Activated CD8-positive, alpha-beta memory T cell treated with anti-CD3 and anti-CD28 coated beads for 24 hours (primary cell): ENCODE results near the gene MAP7.
"Not testable (repeated sequence)": the region's sequence is repeated elsewhere in the genome, so short reads cannot be mapped to it uniquely, and the experiment has no call there.

Experiments
- DNase-seq: peaks from one replicate; pipeline ENCODE4 v3.0.0-alpha.2; 2020

Gene MAP7

DNA sequence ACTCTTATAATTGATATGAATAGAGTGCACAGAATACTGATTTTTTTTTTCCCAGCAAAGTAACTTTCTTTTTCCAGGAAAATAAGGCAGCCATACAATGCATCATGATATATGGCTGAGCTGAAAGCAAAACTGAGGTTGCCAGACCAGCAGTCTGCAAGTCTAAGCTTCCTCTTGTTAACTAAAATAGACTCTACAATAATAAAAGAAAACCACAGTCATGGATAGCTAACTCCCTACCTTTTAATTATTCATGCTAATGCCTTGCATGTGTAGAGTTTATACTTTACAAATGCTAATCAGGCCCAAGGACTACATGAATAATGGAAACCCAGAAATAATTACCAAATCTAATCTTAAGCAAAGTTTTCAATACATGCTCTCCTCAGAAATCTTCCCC is 47.4 kb downstream of the MAP7 start:
- no peak for DNase-seq

DNA sequence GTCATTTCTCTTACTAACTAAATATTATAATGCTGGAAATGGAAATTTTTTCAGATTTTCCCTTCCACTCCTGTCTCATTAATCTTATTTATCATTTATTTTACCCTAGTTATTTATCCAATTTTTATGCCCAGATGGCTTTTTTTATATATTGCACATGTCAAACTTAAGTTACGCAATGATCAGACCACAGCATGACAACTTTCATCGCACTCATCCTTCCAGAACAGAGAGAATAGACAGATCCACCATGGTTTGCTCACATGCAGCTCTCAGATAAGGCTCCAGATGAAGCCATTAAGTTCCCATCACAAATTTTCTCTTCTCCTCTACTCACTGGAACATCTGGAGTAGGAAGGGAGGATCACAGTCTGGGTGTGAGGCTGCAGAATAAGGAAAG is 48.7 kb downstream of the MAP7 start:
- no peak for DNase-seq

- DNase-seq = no peak
Observed at GRCh38 chr6:136501096-136501495, 49.1 kb downstream of the MAP7 start.

DNA sequence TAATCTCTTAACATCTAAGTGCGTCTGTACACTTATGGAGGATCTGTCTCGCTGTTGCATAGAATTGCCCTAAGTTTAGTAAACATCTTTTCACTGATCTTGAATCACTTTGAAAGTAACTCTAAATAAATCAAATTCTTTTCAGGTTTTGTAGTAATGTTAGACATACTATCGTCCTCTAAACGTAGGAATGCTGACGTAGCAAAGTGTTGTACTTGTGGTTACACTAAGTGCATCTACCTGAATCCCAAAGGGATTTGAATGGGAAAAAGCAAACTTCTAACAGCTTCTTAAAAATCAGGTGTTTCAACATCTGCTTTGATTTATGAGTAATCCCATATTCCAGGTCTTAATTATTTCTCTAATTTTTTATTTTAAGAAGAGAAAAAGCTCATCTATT is 49.8 kb downstream of the MAP7 start:
- no peak for DNase-seq

- DNase-seq = no peak
Observed at GRCh38 chr6:136499370-136499769, 50.9 kb downstream of the MAP7 start.

GRCh38 chr6:136496449-136496848 is 53.8 kb downstream of the MAP7 start:
- not testable (repeated sequence) for DNase-seq

DNA sequence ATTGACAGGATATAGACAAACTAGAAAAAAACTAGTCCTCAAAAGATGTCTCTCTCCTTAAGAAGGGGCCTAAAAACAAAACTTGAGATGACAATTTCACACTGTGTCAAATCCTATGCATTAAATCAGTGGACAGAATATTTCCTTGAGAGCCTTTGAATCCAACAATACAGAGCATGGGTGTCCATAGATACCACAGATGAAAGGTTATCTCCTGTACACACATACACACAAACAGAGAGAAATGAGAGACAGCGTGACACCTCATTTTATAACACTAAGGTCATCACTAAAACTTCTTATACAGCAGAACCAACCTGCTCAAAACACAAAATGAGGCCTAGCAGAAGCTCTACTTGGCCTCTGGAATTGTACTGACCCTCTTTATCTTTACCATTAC is 55.5 kb downstream of the MAP7 start:
- no peak for DNase-seq

- no peak for DNase-seq
Observed at GRCh38 chr6:136494059-136494458, 56.2 kb downstream of the MAP7 start.

DNA sequence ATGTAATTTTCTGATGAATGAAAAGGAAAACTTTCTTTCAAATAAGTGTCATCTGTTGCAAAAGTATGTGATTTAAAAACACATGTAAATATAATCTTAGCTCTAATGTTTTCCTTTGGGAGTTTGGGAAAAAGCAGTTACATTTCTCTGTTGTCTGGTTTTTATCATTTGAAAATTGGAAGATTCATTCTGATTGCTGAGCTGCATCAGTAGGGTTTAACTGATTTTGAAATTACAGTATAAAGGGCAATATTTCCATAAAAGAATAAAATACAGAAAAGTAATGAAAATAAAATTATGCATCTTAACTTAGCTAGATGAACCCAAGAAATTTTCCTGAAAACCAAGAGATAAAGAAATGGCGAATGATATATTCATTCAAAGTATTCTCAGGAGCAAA is 57.8 kb downstream of the MAP7 start:
- DNase-seq = no peak

DNA sequence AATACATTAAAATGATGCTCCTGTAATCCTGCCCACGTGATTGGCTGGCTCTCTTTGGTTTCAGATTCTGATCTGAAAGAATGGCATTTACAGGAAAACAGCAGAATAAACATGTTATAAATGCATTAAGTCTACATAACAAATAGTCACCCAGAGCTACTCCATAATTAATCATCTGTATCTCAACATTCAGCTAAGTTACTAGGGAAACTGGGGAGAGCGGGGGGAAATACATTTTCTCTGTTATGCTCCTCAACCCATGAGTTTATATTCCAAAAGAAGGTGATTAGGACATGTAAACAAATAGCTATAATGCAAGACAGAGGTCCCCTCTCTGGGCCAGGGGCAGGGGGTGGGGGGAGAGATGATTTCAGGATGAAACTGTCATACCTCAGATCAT is 58.5 kb downstream of the MAP7 start:
- DNase-seq = no peak

DNA sequence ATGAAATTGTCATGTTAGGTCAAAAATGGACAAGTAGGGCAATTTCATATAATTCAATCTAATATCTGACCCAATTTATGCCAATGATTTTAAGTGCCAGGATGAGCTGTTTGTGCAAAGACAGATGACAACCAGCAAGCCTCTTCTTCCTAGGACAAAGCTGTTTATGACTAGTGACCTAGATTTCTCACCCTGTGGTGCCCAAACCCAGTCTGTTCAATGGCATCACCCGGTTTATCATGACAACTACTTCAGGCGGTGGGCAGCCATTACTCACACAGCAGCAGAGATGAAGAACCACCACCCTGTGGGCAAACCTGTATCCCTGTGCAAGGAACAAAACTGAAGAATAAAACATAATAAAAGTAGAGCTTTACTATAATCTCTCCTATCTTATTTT is 59.0 kb downstream of the MAP7 start:
- DNase-seq = no peak

DNA sequence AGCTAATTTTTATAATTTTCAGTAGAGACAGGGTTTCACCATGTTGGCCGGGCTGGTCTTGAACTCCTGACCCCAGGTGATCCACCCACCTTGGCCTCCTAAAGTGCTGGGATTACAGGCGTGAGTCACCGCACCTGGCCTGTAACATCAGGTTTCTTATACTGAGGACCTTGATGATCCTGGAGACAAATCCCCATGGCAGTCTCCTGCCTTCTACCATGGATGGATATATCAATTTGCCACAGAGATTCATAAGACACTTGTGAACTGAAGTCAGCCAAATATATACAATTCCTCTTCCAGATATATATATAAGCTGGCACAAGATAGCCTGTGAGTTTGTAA is 60.6 kb downstream of the MAP7 start:
- not testable (repeated sequence) for DNase-seq

DNA sequence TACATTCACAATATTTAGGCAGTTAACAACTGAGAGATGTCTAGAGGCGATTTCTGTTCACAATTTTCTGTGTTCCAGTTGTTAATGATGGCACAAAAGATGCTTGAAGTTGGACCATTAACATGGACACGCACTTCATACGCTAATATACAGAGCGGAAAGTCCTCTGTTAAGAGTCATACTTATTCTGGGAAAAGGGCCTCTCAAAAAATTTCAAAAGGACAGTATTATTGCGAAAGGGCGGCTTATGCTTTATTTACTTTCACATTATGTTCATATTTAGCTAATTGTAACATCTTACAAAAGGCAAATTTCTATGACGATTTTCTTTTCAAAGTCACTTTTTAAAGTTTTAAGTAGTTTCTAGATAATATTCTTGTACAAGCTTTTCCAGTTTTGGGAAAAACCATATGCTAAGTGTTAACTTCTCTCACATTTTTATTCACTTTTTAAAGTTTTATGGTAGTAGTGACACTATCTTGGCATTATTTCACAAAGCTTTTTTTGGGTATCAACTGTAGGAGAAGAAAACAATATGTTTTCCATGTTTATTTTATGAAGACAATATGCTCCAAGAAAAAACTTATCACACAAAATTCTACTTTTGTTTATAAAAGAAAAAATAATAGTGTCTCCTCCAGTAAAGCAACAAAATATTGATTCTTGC is 62.3 kb downstream of the MAP7 start:
- no peak for DNase-seq

DNA sequence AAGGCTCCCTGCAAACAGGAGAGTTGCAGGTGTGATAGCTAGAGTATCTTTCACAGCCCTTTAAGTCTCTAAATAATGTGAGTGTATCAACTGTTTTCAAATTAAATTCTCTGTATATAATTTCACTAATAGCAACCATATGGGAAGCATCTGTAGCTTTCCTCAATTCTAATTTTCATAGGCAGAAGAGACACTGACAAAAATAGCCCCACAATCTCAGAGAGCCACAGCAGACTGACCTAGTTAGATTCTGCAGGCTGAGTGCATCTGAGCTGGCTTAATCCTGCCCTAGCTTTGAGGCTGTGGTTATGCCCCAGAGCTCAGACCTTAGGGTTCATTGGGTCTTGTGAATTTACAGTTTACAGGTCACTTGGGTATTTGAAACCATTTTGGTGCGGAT is 63.9 kb downstream of the MAP7 start:
- DNase-seq = no peak

DNA sequence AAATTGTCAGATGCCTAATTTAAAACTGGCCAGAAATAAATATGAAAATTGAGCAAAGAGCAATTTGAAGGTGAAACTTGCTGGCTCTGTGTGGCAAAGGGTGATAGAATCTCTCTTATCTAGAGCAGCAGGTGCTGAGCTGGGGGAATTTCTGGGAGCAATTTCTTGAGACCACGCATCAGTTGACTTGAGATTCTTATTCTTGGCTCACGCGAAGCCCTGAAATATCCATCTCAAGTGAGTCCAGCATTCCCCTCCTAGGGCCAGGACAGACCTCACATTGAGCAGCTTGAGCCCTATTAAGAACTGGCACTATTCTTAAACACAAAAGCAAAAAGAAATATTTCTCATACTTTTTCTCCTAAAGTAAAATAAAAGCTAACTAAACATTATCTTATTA is 66.3 kb downstream of the MAP7 start:
- DNase-seq = no peak

DNA sequence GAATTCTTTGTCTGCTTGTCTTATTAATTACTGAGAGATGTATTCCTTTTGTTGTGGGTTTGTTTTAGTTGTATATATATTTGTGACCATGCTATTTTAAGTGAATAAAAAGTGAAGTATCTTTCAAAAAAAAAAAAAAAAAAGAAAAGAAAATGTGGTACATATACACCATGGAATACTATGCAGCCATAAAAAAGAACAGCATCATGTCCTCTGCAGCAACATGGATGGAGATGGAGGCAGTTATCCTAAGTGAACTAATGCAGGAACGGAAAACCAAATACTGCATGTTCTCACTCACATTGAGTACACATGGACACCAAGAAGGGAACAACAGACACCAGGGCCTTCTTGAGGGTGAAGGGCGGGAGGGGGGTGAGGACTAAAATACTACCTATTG is 67.2 kb downstream of the MAP7 start:
- DNase-seq = not testable (repeated sequence)

DNA sequence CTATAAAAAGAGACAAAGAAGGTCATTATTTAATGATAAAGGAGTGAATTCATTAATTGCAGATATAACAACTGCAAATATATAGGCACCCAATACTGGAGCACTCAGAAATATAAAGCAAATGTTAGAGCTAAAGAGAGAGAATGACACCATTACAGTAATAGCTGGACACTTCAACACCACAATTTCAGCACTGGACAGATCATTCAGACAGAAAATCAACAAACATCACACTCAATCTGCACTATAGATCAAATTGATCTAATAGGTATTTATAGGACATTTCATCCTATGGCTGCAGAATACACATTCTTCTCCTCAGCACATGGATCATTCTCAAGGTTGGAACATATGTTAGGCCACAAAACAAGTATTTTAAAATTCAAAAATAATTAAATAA is 72.7 kb downstream of the MAP7 start:
- no peak for DNase-seq

DNA sequence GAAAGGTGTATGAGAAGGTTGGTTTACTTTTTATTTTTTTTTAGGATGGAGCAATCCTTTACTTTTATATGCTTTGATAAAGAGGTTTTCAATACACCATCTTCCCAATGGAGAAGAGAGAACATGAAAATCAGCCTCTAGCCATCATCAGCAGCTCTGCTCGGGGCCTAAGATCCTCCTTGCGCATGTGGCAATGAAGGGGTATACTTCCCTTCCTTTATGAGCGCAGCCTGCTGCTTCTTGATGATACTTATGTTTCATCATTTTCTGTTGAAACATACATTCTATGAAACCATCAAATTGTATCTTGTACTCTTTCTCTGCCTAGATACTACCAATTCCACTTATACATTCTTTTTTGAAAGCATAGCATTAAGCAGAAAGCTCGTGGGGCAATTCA is 74.5 kb downstream of the MAP7 start:
- no peak for DNase-seq

- no peak for DNase-seq
Observed at GRCh38 chr6:136474241-136474640, 76.0 kb downstream of the MAP7 start.

- no peak for DNase-seq
Observed at GRCh38 chr6:136471922-136472321, 78.3 kb downstream of the MAP7 start.

DNA sequence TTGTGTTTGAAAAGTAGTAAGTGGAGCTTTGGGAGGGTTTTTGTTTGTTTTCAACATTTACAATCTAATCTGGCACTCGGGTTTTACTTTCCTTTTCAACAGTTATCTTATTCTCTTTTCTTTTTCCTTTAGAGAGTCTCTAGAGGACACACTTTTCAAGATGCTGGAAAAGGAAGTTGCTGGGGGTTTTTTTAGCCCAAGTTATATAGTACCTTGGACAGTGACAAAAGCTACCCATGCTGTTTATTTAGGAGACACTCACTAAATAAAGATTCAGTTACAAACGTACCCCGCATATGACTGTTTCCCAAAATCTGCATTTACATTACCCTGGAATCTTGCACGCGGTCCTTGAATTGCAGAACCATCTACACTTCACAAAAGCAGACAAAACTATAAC is 78.8 kb downstream of the MAP7 start:
- DNase-seq = no peak

- DNase-seq = no peak
Observed at GRCh38 chr6:136470044-136470443, 80.2 kb downstream of the MAP7 start.

DNA sequence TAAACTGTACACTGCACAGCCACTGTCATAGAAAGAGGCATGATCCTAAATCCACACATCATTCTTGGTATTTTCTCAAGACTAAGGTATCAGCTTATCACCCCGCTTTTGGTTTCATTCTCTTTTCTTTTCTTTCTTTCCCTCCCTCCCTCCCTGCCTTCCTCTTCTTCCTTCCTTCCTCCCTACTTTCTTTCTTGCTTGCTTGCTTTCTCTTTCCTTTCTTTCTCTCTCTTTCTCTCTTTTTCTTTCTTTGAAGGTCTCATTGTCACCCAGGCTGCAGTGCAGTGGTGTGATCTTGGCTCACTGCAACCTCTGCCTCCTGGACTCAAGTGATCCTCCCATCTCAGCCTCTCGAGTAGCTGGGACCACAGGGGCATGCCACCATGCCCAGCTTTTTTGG is 81.1 kb downstream of the MAP7 start:
- DNase-seq = no peak

DNA sequence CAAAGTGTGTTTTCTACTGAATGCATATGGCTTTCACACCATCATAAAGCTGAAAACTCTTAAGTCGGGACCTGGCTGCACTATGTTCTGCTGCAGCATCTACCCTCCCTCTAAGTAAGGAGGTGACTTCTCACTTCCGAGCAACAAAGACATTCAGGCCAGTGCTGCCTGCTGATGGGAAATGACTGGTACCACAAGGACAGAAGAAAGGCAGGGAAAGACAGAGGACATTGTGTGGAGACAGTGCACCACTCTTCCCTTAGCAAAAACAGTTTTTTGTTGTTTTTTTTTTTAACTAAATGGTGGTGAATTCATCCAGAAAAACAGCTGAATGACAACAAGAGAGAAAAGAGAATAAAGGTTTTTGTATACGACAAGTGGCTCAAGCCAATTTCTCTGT is 81.5 kb downstream of the MAP7 start:
- no peak for DNase-seq

- no peak for DNase-seq
Observed at GRCh38 chr6:136467186-136467585, 83.0 kb downstream of the MAP7 start.

GRCh38 chr6:136466777-136467176 is 83.4 kb downstream of the MAP7 start:
- no peak for DNase-seq
